ENCODE results near the gene ETV4. TPM values are rescaled to one million over a fixed set of nuclear protein-coding genes. Genes with fewer than 3 reads are reported as not detected.

The ETV4 gene
- total and polyA plus RNA-seq, 2 of the 13 experiments (the other 11 are each of a cell fraction or from before 2014, with no cell fraction given), result 128 to 330 TPM

GRCh38 chr17:43552229-43552837 is 6.2 kb upstream of the ETV4 start (continued):
- TF ChIP-seq ZSCAN22 (CRISPR knock-in tag; IDR thresholded peaks at IDR 0.05) (no peak), HNF4A (CRISPR knock-in tag; IDR thresholded peaks at IDR 0.05) (peak; percentile 41; the same call in 1 of the 2 replicates), KDM5A (IDR thresholded peaks at IDR 0.05; ENCODE audit: borderline replicate concordance, low read length) (no peak), PRMT3 (CRISPR knock-in tag; IDR thresholded peaks at IDR 0.05; ENCODE audit: borderline replicate concordance, low read depth) (no peak), ZBTB46 (CRISPR knock-in tag; IDR thresholded peaks at IDR 0.05; ENCODE audit: borderline replicate concordance) (0 out of 2 replicates have a peak, but pooled peaks have one; percentile 30), ZKSCAN1 (IDR thresholded peaks at IDR 0.05; ENCODE audit: low read length) (no peak), HDAC2 (CRISPR knock-in tag; IDR thresholded peaks at IDR 0.05) (peak; percentile 80; the same call in 1 of the 2 replicates), KLF11 (CRISPR knock-in tag; IDR thresholded peaks at IDR 0.05) (peak; percentile 38; the same call in 1 of the 2 replicates), HOXA5 (CRISPR knock-in tag; IDR thresholded peaks at IDR 0.05) (peak; percentile 18; the same call in 1 of the 2 replicates), ZNF737 (CRISPR knock-in tag; IDR thresholded peaks at IDR 0.05; ENCODE audit: borderline replicate concordance) (no peak), ZNF232 (CRISPR knock-in tag; IDR thresholded peaks at IDR 0.05; ENCODE audit: borderline replicate concordance) (peak; percentile 46; the same call in 1 of the 2 replicates), ZNF850 (CRISPR knock-in tag; conservative IDR thresholded peaks at IDR 0.05) (0 out of 2 replicates have a peak, but pooled peaks have one; percentile 63), FOXO1 (CRISPR knock-in tag; IDR thresholded peaks at IDR 0.05) (peak; percentile 62; the same call in 1 of the 2 replicates), NCOR1 (IDR thresholded peaks at IDR 0.05; ENCODE audit: borderline replicate concordance, low read length) (peak; percentile 40; the same call in 1 of the 2 replicates), ZBTB7B (CRISPR knock-in tag; IDR thresholded peaks at IDR 0.05) (peak; percentile 63; the same call in 1 of the 2 replicates), ZNF543 (CRISPR knock-in tag; IDR thresholded peaks at IDR 0.05) (no peak; the same call in 1 of the 2 replicates), ATF2 (CRISPR knock-in tag; IDR thresholded peaks at IDR 0.05) (peak; percentile 28; the same call in 1 of the 2 replicates), ZNF292 (CRISPR knock-in tag; IDR thresholded peaks at IDR 0.05; ENCODE audit: borderline replicate concordance, low read depth) (peak; percentile 60; the same call in 1 of the 2 replicates), ZNF253 (CRISPR knock-in tag; IDR thresholded peaks at IDR 0.05; ENCODE audit: borderline replicate concordance) (no peak), ZNF878 (CRISPR knock-in tag; IDR thresholded peaks at IDR 0.05) (0 out of 2 replicates have a peak, but pooled peaks have one; percentile 20), TARDBP (CRISPR knock-in tag; IDR thresholded peaks at IDR 0.05) (peak; percentile 44; the same call in 1 of the 2 replicates), SATB2 (CRISPR knock-in tag; IDR thresholded peaks at IDR 0.05) (0 out of 2 replicates have a peak, but pooled peaks have one; percentile 72), ZBTB10 (CRISPR knock-in tag; IDR thresholded peaks at IDR 0.05; ENCODE audit: borderline replicate concordance) (peak; percentile 94), ZSCAN21 (CRISPR knock-in tag; IDR thresholded peaks at IDR 0.05; ENCODE audit: borderline replicate concordance) (0 out of 2 replicates have a peak, but pooled peaks have one; percentile 36), ZNF747 (CRISPR knock-in tag; IDR thresholded peaks at IDR 0.05; ENCODE audit: borderline replicate concordance) (no peak; the same call in 1 of the 2 replicates)
